PC-3 (cell line): ENCODE measurements around the gene HIVEP3. TPM values are rescaled to one million over a fixed set of nuclear protein-coding genes. Genes with fewer than 3 reads are reported as not detected.

Experiments used
- ATAC-seq: fragments of 200-7000 bp; cut with Tn5 transposase; 2 replicates; pipeline ENCODE4 v1.9.1; 2020; ENCODE audit warnings: mild to moderate bottlenecking, moderate library complexity
- BruUV-seq: library from RNA; stranded (reverse); fragments of 400-500 nt; replicated peaks from 2 replicates; lab custom pipeline; 2021; lab: Mats Ljungman, UMichigan
- CTCF ChIA-PET: fragments of 300-600 bp; sonication (Branson Sonifier 250); formaldehyde crosslinking; loops from one replicate; lab custom pipeline; 2022; ENCODE audit warnings: antibody characterized with exemption; lab: Charles Lee
- POLR2A ChIA-PET: fragments of 300-600 bp; sonication (Branson Sonifier 250); formaldehyde crosslinking; loops from one replicate; lab custom pipeline; 2022; ENCODE audit warnings: antibody characterized with exemption; ENCODE audit not compliant: unreplicated experiment; lab: Charles Lee
- DNase-seq: peaks from one replicate; pipeline ENCODE4 v3.0.0-alpha.2; 2015
- H2AFZ ChIP-seq: fragments of 300-600 bp; sonication (generic); 2 replicates; pipeline ENCODE4 v1.6.0; 2016; ENCODE audit warnings: antibody characterized with exemption, low read length
- H3F3A ChIP-seq: fragments of 300-600 bp; sonication (generic); one replicate; pipeline ENCODE4 v1.6.0; 2017; ENCODE audit warnings: antibody characterized with exemption, low read length, control low read depth, mild to moderate bottlenecking; ENCODE audit not compliant: unreplicated experiment
- H3K27ac ChIP-seq: fragments of 300-600 bp; sonication (generic); 2 replicates; pipeline ENCODE4 v1.5.1; 2016; ENCODE audit warnings: mild to moderate bottlenecking, low read length
- H3K27me3 ChIP-seq: fragments of 300-600 bp; sonication (generic); 2 replicates; pipeline ENCODE4 v1.6.1; 2016; ENCODE audit warnings: low read length, mixed read lengths
- H3K36me3 ChIP-seq: fragments of 300-600 bp; sonication (generic); 2 replicates; pipeline ENCODE4 v1.6.1; 2016; ENCODE audit warnings: low read depth, mixed run types, low read length, mixed read lengths
- H3K4me1 ChIP-seq: fragments of 300-600 bp; sonication (generic); 2 replicates; pipeline ENCODE4 v1.5.1; 2016; ENCODE audit warnings: low read length; ENCODE audit not compliant: insufficient read depth
- H3K4me2 ChIP-seq: fragments of 300-600 bp; sonication (generic); 2 replicates; pipeline ENCODE4 v1.6.0; 2016; ENCODE audit warnings: low read length
- H3K4me3 ChIP-seq: fragments of 300-600 bp; sonication (generic); 2 replicates; pipeline ENCODE4 v1.5.1; 2016; ENCODE audit warnings: mild to moderate bottlenecking, low read length, mixed read lengths
- H3K79me2 ChIP-seq: fragments of 300-600 bp; sonication (generic); 2 replicates; pipeline ENCODE4 v1.6.1; 2017; ENCODE audit warnings: low read length, mixed read lengths
- H3K9ac ChIP-seq: fragments of 300-600 bp; sonication (generic); 2 replicates; pipeline ENCODE4 v1.6.0; 2016; ENCODE audit warnings: mild to moderate bottlenecking, low read length
- H3K9me2 ChIP-seq: fragments of 300-600 bp; sonication (generic); replicated peaks from 2 replicates; pipeline ENCODE4 v1.6.1; 2016; ENCODE audit warnings: mixed run types, low read length, mixed read lengths
- H3K9me3 ChIP-seq: fragments of 300-600 bp; sonication (generic); 2 replicates; pipeline ENCODE4 v1.6.1; 2016; ENCODE audit warnings: low read length, mixed read lengths
- H4K20me1 ChIP-seq: fragments of 300-600 bp; sonication (generic); 2 replicates; pipeline ENCODE4 v1.6.1; 2016; ENCODE audit warnings: low read length, mixed read lengths
- EZH2 ChIP-seq: fragments of 300-600 bp; sonication (generic); IDR thresholded peaks from one replicate; pipeline ENCODE4 v1.6.1; 2017; ENCODE audit warnings: antibody characterized with exemption, mild to moderate bottlenecking, low read length; ENCODE audit not compliant: unreplicated experiment
- EZH2phosphoT487 ChIP-seq: fragments of 300-600 bp; sonication (generic); IDR thresholded peaks from 2 replicates; pipeline ENCODE4 v1.6.1; 2018; ENCODE audit warnings: mild to moderate bottlenecking, antibody characterized with exemption, low read length, borderline replicate concordance
- intact Hi-C: fragments of 100-400 bp; cut with micrococcal nuclease; formaldehyde crosslinking; loops from 2 replicates; pipeline ENCODE4 v1.9.0; 2023
- total RNA-seq: library from RNA; depleted of rRNA; stranded (reverse); fragments of >200 nt; gene quantifications from 2 replicates; pipeline ENCODE4 v1.2.3, GENCODE V29; 2014
- TF ChIP-seq, protein P1 (sequence below): fragments of 300-600 bp; sonication (generic); conservative IDR thresholded peaks from 2 replicates; pipeline ENCODE4 v1.5.1; 2017; ENCODE audit warnings: antibody characterized with exemption, low read depth, mild to moderate bottlenecking, low read length

Gene HIVEP3
- total RNA-seq, 1 experiment from 2014 or later: 9.8 TPM

DNA sequence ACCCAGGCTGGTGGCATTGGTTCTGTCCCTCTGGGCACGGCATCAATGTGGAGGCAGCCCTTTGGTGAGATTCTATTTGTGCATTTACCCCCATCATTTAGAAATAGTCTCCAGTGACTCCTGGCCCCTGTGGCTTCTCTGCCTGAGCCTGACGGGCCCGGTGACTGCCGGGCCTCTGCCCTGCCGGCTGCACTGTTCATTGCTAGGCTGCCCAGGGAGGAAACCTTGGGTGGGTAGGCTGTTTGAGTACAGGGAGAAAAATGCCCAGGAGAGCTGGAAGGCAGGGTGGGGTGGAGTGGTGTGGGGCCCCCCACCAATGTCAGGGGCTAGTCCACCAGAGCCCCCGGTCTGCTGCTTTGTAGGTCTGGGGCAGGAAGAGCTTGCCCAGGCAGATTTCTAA is 410.9 kb downstream of the HIVEP3 start:
- no peaks in the 10 kb centered on the region for H3K9me3 ChIP-seq
- no peak overlapping the region for H3K9ac ChIP-seq
- POLR2A ChIA-PET: no interaction called here
- no peaks in the 10 kb centered on the region for H3K79me2 ChIP-seq
- H3F3A ChIP-seq: no peaks in the 10 kb centered on the region
- H3K27ac ChIP-seq: no peak overlapping the region
- CTCF ChIA-PET: no interaction called here
- no peak overlapping the region for H2AFZ ChIP-seq
- no peaks in the 10 kb centered on the region for H4K20me1 ChIP-seq
- no peaks in the 10 kb centered on the region for H3K9me2 ChIP-seq
- ATAC-seq (no peak), DNase-seq (no peak)
- TF ChIP-seq EZH2phosphoT487: no peak
- TF ChIP-seq, protein P1, sequence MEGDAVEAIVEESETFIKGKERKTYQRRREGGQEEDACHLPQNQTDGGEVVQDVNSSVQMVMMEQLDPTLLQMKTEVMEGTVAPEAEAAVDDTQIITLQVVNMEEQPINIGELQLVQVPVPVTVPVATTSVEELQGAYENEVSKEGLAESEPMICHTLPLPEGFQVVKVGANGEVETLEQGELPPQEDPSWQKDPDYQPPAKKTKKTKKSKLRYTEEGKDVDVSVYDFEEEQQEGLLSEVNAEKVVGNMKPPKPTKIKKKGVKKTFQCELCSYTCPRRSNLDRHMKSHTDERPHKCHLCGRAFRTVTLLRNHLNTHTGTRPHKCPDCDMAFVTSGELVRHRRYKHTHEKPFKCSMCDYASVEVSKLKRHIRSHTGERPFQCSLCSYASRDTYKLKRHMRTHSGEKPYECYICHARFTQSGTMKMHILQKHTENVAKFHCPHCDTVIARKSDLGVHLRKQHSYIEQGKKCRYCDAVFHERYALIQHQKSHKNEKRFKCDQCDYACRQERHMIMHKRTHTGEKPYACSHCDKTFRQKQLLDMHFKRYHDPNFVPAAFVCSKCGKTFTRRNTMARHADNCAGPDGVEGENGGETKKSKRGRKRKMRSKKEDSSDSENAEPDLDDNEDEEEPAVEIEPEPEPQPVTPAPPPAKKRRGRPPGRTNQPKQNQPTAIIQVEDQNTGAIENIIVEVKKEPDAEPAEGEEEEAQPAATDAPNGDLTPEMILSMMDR: no peak
- no peak for TF ChIP-seq EZH2
- H3K36me3 ChIP-seq: no peaks in the 10 kb centered on the region
- intact Hi-C loops: no loop called here
- BruUV-seq: no TSS peak
- no peak overlapping the region for H3K4me2 ChIP-seq
- peaks cover 11% of the 10 kb centered on the region for H3K4me1 ChIP-seq
- H3K4me3 ChIP-seq: no peak overlapping the region
- no peaks in the 10 kb centered on the region for H3K27me3 ChIP-seq

DNA sequence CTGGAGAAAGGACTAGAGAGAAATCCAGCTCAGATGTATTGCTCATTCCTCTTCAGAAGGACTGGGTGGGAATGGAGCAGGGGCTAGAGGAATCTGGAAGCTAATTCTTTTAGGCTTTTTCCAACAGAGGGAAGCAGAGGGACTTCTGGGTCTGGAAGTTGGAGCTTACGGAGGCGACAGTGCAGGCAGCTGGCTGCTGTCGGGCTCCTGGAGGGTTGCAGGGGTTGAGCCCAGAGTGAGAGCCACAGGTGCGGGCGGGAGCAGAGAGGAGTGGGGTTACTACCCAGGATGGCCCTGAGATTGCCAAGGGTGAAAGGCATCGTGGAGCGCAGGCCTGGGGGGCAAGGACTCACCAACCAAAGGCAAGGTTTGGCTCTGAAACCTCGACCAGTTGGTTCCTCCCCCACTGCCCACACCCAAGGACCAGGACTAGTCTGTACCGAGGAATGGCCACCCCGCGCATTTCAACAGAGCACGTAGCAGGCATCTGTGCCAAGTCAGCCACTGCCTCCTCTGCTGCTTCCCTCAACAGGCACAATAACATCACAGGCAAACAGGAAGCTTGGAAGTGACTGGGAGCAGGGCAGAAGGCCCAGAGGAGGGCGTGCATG is 411.5 kb downstream of the HIVEP3 start:
- Histone ChIP-seq H3K36me3 (no peaks in the 10 kb centered on the region), H4K20me1 (no peaks in the 10 kb centered on the region), H3K79me2 (no peaks in the 10 kb centered on the region), H3K9me2 (no peaks in the 10 kb centered on the region), H3K4me2 (no peak overlapping the region), H3K27me3 (no peaks in the 10 kb centered on the region), H3K27ac (no peak overlapping the region), H3K9ac (no peak overlapping the region), H2AFZ (no peak overlapping the region), H3K9me3 (no peaks in the 10 kb centered on the region), H3F3A (no peaks in the 10 kb centered on the region), H3K4me1 (peaks cover 11% of the 10 kb centered on the region), H3K4me3 (no peak overlapping the region)
- DNase-seq (no peak), ATAC-seq (no peak)
- POLR2A ChIA-PET: no interaction called here
- TF ChIP-seq EZH2phosphoT487: no peak
- TF ChIP-seq, protein P1: no peak
- TF ChIP-seq EZH2: no peak
- BruUV-seq: no TSS peak
- intact Hi-C loops: no loop called here
- CTCF ChIA-PET: no interaction called here
